Neutrophil (primary cell): ENCODE measurements around the gene PODNL1.

Source experiments
- H3K27ac ChIP-seq: fragments of 200-600 bp; sonication (generic); 2 replicates; pipeline ENCODE4 v1.5.1; 2016; ENCODE audit warnings: mild to moderate bottlenecking, moderate library complexity
- H3K27me3 ChIP-seq: fragments of 200-600 bp; sonication (generic); 2 replicates; pipeline ENCODE4 v1.6.0; 2016; ENCODE audit warnings: mild to moderate bottlenecking
- H3K36me3 ChIP-seq: fragments of 200-600 bp; sonication (generic); 2 replicates; pipeline ENCODE4 v1.5.1; 2017
- H3K4me1 ChIP-seq, 2 experiments: fragments of 200-600 bp in 1 of 2; sonication (generic) in 1 of 2; 1 replicate in 1 of 2; 2 replicates in 1 of 2; pipeline versions ENCODE4 v1.5.1 to v1.6.1; 2013 to 2016; ENCODE audit warnings: low read depth in 1 of 2, low read length in 1 of 2, mild to moderate bottlenecking in 1 of 2, moderate library complexity in 1 of 2; ENCODE audit not compliant: control insufficient read depth in 1 of 2, insufficient read depth in 1 of 2
- H3K4me3 ChIP-seq, 2 experiments: fragments of 200-600 bp in 1 of 2; sonication (generic) in 1 of 2; 1 replicate in 1 of 2; 2 replicates in 1 of 2; pipeline ENCODE4 v1.5.1; 2013 to 2016; ENCODE audit warnings: low read depth in 1 of 2, low read length in 1 of 2, mild to moderate bottlenecking in 1 of 2, moderate library complexity in 1 of 2
- H3K9me3 ChIP-seq: fragments of 200-600 bp; sonication (generic); 2 replicates; pipeline ENCODE4 v1.5.1; 2016
- CTCF ChIP-seq: fragments of 200-600 bp; sonication (generic); IDR thresholded peaks from 2 replicates; pipeline ENCODE4 v1.5.1; 2016; ENCODE audit warnings: antibody characterized with exemption

PODNL1 gene

GRCh38 chr19:13938301-13939064, at the start of gene PODNL1:
PODNL1 (minus strand) TSS chr19:13938417; CDS start chr19:13938181, 236 bp downstream.
- H3K27me3 ChIP-seq = peaks cover 41% of the 10 kb centered on the region
- peaks cover 0 to 13% of the 10 kb centered on the region in 2 experiments for H3K4me1 ChIP-seq
- H3K9me3 ChIP-seq = no peaks in the 10 kb centered on the region
- TF ChIP-seq CTCF = no peak
- no peak within 1 kb of the TSS for H3K4me3 ChIP-seq
- H3K36me3 ChIP-seq = no peaks in the 10 kb centered on the region
- no peak within 1 kb of the TSS for H3K27ac ChIP-seq

- no peak for TF ChIP-seq CTCF
- H3K4me3 ChIP-seq = peak overlapping the region; percentile 12 to 37
Observed at GRCh38 chr19:13987101-13987890, 49.1 kb upstream of the PODNL1 start.

GRCh38 chr19:13986348-13986904, 48.2 kb upstream of the PODNL1 start:
- peak overlapping the region; percentile 12 to 37 for H3K4me3 ChIP-seq
- H3K27me3 ChIP-seq = no peaks in the 10 kb centered on the region
- H3K36me3 ChIP-seq = peaks cover 43% of the 10 kb centered on the region
- H3K4me1 ChIP-seq = peaks cover 24 to 26% of the 10 kb centered on the region in 2 experiments
- no peaks in the 10 kb centered on the region for H3K9me3 ChIP-seq
- no peak for TF ChIP-seq CTCF
- H3K27ac ChIP-seq = peak overlapping the region; percentile 84

More at GRCh38 chr19:13987101-13987890, 49.1 kb upstream of the PODNL1 start:
- Histone ChIP-seq H3K4me1 (peaks cover 24 to 26% of the 10 kb centered on the region in 2 experiments), H3K27ac (peak overlapping the region; percentile 84), H3K27me3 (no peaks in the 10 kb centered on the region), H3K36me3 (peaks cover 43% of the 10 kb centered on the region), H3K9me3 (no peaks in the 10 kb centered on the region)

GRCh38 chr19:13985771-13986347, 47.6 kb upstream of the PODNL1 start:
- H3K4me1 ChIP-seq = peaks cover 24 to 26% of the 10 kb centered on the region in 2 experiments
- H3K36me3 ChIP-seq = peaks cover 43% of the 10 kb centered on the region
- H3K4me3 ChIP-seq = peak overlapping the region; percentile 12 to 37
- H3K9me3 ChIP-seq = no peaks in the 10 kb centered on the region
- no peaks in the 10 kb centered on the region for H3K27me3 ChIP-seq
- TF ChIP-seq CTCF = no peak
- H3K27ac ChIP-seq = peak overlapping the region; percentile 84
